GM19455 (cell line): ENCODE results near the gene RPL10A.
"Not testable (repeated sequence)": the region's sequence is repeated elsewhere in the genome, so short reads cannot be mapped to it uniquely, and the experiment has no call there.

Experiments
- ATAC-seq: cut with Tn5 transposase; IDR thresholded peaks from one replicate; pipeline ENCODE4 v1.9.1; 2021; ENCODE audit not compliant: unreplicated experiment

Gene RPL10A

DNA sequence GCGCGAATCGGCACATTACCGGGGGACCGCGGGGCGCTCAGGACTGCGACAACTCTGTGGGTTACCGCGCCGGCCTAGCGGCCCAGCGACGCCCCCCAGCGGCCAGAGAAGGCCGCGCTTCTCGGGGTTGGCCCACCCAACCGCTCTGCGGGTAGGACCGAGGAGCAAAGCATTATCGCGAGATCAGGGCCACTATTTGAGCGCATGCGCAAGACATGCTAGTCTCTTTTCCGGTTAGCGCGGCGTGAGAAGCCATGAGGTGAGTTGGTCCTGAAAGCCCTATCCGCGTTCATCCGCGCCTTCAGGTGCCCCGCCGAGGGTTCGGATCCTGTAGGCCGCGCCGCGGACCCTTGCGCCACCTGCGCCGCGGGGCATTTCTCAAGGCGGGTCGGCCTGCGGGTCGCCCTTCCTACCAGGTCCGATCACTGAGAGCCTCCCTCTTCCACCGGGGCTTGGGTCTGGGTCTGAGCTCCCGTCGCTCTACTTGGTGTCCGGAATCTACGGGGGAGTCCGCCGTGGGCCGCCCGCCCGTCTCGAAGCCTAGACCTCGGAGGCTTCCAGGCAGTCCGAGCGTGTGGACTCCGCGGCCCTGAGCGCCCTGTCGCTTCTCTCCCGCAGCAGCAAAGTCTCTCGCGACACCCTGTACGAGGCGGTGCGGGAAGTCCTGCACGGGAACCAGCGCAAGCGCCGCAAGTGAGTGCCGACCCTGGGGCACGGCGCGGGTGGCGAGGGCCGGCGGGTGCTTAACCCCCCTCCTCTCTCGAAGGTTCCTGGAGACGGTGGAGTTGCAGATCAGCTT is at the start of gene RPL10A:
Gene RPL10A, plus strand, starts transcription at position 221 of the 799 bp plus-strand sequence. Its CDS starts 34 bp downstream, at position 255.
- ATAC-seq = peak; percentile 66

DNA sequence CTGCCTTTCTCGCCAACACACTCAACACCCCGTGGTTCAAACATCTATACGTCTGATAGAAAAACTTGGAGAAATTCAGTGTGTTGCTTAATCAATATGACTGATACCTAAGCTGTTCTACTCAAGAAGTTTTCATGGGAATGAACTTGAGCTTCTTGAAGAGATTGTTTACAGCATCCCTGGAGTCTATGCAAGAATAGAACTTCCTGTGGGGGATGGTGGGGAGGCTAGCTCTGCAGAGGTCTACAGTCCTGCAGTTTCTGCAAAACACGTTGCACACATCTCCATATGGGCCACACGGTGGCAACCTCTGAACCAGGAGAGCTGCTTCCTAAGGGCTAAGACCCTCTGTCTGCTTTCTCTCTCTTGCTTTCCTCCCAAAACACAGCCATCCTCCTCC is 48.8 kb upstream of the RPL10A start:
- no peak for ATAC-seq

DNA sequence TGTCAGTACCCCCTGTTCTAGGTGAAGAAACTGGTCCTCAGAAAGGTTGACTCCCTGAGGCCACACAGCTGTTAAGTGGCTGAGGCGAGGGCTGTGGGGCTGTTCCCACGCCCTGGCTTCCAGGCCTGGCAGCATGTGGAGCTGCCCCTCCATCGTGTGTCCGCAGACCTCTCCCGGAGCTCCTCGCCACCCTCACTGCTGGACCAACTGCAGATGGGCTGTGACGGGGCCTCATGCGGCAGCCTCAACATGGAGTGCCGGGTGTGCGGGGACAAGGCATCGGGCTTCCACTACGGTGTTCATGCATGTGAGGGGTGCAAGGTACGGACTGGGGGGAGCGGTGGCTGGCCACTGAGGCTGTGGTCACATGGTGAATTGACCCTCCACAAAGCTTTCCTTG is 48.2 kb upstream of the RPL10A start:
- no peak for ATAC-seq

DNA sequence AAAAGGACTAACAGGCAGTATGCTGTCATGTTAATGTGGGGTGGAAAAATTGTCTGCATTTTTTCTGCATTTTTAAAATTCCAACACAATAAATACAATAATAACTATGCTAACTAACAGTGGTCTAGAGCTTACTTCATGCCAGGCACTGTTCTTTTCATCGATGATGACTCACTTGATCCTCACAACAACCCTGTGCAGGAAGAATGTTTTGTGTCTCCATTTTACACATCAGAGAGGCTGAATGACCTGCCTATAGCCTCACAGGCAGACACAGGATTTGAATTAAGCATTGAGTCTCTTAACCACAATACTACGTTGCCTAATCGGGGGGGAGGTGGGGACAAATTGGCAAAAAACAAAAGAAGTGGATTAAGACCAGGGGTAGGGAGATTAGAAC is 42.9 kb upstream of the RPL10A start:
- no peak for ATAC-seq

DNA sequence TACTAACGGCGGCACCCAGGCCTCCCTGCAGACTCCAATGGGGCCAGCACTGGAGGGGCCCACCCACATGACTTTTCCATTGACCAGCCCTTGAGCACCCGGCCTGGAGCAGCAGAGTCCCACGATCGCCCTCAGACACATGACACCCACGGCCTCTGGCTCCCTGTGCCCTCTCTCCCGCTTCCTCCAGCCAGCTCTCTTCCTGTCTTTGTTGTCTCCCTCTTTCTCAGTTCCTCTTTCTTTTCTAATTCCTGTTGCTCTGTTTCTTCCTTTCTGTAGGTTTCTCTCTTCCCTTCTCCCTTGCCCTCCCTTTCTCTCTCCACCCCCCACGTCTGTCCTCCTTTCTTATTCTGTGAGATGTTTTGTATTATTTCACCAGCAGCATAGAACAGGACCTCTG is 42.1 kb upstream of the RPL10A start:
- ATAC-seq = no peak

DNA sequence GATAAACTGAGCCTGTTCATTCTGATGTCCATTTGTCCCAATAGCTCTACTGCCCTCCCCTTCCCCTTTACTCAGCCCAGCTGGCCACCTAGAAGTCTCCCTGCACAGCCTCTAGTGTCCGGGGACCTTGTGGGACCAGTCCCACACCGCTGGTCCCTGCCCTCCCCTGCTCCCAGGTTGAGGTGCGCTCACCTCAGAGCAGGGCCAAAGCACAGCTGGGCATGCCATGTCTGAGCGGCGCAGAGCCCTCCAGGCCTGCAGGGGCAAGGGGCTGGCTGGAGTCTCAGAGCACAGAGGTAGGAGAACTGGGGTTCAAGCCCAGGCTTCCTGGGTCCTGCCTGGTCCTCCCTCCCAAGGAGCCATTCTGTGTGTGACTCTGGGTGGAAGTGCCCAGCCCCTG is 40.8 kb upstream of the RPL10A start:
- no peak for ATAC-seq

DNA sequence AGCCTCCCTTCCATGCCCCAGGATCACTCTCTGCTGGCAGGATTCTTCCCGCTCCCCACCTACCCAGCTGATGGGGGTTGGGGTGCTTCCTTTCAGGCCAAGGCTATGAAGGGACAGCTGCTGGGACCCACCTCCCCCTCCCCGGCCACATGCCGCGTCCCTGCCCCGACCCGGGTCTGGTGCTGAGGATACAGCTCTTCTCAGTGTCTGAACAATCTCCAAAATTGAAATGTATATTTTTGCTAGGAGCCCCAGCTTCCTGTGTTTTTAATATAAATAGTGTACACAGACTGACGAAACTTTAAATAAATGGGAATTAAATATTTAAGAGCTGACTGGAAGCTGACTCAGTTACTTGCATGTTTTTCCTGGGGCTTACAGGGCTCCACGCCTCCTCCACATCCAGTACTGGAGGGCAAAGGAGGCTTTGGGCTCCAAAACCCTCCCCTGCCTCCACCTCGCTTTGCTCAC is 40.3 kb upstream of the RPL10A start:
- ATAC-seq = no peak

DNA sequence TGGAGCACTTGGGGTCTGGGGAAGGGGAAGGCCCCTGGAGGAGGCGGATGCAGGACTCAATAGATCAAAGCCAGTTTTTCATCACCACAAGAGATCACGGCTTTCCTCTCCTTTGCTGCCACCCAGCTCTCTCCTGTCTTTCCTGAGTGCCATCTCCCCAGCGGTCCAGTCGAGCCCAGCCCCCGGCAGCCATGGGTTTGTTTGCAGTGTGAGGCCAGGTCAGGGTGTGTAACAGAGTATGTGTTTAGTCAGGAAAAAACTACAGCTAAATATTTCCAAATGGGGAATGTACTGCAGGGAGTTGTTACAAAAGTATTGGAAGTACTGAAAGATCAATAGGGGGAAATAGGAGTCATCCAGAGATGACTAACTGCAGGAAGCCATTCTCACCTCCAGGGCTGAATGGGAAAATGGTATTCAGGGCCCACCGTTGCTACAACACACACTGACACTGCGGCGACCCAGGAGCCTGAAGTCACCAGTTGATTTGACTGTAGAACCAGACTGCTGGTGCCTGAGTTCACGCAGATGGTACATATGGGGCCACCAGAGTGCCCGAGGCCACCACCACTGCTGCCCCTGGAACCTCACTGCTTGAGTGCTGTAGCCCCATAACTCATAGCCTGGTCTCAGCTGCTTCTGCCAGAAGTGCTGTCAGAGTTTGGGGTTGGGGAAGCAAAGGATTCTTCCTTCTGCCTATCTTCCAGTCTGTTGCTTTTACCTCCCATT is 39.6 kb upstream of the RPL10A start:
- ATAC-seq = no peak

DNA sequence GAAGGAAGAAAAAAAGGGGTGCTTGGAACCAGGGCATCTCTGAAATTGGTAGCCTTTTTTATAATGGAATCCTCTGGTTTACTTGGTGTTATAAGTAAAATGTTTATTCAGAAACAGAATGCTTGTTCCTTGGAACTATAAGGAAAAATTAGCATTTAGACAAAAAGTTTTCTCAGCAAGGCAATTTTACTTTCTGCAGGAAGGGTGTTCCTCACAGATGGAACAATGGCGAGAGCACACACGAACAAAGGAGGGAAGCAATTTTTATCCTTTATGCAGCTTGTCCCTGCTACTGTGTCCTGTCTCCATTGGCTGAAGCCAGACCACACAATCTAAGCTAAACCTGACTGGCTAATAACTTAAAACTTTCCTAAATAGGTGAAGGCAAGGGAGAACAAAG is 38.7 kb upstream of the RPL10A start:
- ATAC-seq = no peak

DNA sequence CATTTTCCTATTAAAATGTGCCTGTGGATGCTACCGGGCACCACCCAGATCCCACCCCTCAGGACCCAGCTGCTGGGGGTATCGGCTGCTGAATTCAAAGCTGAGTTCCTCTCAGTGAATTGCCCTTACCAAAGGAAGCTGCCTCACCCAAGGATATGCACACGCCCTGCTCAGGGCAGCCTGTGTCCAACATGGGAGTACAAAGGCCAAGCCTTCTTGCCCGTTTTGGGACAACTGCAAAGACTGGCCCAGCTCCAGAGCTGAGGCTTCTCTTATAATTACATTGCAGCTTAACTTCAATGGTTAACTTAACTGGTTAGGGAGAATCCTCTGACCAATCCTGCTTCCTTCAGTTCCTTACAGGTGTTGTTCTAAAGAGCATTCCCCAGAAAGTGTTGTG is 35.9 kb upstream of the RPL10A start:
- no peak for ATAC-seq

DNA sequence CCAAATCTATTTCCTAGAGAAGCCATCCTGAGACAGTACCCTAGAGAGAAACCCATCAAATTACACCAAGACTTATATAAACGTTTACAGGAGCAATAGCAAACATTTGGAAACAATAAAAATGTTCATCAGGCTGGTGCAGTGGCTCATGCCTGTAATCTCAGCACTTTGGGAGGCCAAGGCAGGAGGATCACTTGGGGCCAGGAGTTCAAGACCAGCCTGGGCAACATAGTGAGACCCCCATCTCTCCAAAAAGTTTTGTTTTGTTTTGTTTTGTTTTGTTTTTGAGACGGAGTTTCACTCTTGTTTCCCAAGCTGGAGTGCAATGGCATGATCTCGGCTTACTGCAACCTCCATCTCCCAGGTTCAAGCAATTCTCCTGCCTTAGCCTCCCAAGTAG is 35.5 kb upstream of the RPL10A start:
- ATAC-seq = not testable (repeated sequence)

DNA sequence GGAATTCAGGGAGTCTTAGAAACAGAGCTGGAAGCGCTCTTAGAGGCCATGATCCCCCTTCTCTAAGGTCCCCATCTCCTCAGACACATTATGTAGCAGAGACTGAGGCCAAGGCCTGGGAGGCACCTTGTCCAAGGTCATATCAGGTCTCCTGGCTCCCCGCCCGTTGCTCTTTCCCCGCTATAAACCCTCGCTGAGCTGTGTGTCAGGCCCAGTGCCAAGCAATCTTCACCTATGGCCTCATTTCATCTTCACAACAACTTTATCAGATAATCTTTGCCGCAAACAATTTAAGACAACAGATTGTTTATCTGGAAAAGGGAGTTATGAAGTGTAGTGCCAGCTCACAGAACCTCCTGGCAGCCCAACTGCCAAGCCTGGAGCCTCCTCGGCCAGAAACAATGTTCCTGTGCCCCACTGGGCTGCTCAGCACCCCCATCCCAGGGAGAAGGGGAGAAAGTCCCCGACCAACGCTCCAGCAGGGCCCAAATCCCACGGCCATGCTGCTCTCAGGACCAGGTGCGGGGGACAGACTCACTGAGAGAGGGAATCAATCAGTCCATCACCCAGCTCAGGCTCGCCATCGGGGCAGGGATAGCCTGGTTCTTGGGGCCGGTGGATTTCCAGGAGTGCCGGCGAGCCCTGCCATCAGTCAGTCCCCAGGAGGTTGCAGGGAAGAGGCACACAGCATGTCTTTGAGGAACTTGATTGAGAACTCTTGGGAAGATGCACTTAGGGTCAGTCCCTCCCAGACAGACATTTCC is 32.9 kb upstream of the RPL10A start:
- ATAC-seq = no peak

DNA sequence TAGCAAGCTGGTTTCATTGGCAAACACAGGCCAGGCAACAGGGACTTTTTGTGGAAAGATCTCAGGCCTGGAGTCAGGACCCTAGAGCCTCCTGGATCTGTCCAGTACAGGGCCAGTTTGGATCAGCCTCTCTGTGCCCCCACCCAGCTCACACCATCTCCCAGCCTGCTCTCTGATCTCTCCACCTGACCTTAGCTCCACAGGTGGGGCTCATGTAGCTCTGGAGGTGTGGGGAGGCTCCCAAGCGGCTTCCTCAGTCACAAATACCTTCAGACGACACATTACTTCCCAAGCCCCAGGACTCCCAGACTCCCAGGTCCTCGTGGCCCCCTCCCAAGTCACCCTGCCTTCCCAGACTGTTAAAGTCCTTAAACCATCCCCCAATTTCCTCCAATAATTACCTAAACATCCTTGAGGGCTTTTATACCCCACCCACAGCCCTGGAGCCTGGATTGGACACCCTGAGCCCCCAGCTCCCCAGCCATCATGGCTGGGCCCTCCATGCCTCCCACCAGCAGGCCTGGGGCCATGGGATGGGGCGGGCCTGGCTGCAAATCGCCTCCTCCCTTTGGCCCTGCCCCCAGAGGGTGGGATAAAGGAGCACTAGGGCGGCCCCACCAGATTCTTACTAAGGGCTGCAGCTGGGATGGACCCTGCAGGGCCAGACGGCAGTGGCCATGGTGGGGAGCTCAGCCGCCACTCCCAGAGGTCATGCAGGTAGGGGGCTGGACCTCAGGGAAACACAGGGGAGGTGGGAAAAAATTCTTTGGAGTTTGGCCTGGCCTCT is 31.9 kb upstream of the RPL10A start:
- ATAC-seq = no peak

DNA sequence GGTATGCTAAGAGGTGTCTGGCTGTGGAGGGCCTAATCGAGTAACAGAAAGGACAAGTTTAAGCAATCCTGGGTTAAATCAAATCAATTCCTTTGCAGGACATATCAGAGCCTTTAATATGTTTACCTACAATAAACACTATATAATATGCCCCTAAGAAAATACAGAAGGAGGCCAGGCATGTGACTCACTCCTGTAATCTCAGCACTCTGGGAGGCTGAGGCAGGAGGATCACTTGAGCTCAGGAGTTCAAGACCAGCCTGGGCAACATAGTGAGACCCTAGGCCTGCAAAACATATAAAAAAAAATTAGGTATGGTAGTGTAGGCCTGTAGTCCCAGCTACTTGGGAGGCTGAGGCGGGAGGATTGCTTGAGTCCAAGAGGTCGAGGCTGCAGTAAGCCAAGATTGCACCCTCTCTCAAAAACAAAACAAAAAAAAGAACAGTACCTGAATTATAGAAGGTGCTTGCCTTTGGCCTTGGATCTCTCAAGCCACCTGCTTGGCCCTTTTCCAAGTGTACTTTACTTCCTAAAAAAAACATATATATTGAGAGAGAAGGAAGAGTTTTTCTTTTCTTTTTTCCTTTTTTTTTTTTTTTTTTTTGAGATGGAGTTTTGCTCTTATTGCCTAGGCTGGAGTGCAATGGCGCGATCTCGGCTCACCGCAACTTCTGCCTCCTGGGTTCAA is 29.7 kb upstream of the RPL10A start:
- ATAC-seq = not testable (repeated sequence)

DNA sequence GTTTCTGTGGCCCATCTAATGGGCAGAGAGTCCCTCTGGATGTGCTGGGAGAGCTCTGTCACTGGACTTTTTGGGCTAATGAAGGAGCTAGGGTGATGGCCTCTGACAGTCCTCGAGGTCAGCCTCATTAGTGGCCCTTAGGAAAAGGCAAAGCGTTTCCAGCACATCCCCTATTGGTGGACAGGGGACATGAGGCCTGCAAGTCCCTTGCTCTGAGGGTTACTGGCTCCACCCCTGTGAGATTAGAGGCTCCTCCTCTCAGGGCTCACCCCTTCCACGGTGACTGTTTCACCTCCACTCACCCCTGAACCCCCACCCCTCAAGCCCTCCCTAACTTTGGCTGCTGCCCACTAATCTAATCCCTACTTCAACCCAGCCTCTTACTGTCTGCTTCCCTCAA is 28.9 kb upstream of the RPL10A start:
- ATAC-seq = no peak

DNA sequence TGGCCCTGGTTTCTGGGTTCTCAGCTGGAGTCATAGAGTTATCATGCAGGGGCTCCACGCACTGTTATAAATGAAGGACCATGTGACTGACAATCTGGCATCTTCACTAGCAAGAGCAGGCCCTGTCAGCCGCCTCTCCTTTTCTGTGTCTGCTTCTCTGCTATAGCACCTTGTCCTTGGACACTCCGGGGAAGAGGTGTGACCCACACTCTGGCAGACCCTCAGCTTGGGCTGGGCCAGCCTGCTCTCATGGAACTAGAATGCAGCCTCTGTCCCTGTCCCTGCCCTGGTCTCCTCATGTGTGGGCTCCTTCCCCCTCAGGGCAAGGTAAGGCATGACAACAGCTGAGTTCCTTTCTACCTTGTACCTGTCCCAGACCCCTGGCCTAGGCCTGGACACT is 27.0 kb upstream of the RPL10A start:
- no peak for ATAC-seq

DNA sequence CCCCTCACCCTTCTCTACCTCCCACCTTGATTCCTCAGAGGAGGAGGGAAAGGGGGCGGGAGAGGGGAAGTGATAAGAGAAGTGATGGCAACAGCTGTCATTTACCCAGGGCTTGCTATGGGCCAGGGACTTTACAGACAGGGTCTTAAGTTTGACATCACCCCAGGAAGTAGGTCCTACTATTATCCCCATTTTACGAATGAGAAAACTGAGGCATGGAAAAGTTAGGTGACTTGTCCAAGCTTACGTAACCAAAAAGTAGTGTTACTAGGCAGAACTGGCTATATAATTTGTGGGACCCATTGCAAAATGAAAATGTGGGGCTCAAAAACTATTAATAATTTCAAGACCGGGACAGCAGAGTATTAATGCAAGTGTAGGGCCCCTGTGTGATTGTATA is 26.6 kb upstream of the RPL10A start:
- ATAC-seq = no peak

DNA sequence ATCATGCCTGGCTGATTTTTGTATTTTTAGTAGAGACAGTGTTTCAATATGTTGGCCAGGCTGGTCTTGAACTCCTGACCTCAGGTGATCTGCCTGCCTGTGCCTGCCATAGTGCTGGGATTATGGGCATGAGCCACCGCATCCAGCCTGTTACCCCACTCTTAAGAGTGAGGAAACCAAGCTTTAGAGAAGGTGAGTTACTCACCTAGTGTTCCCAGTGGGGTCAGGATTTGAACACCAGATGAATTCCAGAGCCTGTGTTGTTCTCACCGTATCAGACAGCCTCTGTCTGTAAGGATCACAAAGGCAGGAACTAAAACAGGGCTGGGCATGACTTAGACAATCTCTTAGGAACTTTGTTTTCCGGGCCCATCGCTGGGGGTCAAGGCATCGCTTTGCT is 25.5 kb upstream of the RPL10A start:
- ATAC-seq = no peak

DNA sequence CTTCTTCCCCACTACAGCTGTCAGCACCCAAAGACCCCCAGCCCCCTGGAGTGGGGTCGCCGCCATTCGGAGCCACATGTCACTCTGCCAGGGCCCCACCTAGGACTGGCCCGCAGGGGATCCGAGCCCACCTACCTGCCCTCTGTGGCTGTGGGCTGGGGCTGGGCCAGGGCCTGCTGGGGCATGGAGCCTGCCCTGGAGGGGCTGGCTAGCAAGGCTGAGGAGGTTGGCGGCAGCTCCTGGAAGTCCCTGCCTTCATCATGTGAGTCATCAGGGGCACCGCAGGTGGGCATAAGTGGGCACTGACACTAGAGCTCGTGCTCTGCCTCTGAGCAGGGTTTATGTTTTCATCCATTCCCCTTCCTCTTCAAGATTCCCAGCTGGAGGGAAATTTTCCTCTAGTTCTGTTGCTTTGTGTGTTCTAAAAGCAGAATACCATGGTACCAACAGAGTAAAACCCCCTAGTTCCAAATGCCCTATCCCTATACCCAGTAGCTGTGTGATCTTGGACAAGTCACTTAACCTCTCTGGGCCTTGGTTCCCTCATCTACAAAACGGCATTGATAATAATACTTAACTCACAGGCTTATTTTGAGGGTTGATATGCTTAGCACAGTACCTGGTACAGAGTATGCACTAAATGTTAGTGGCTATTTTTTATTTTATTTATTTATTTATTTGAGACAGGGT is 24.7 kb upstream of the RPL10A start:
- ATAC-seq = no peak

DNA sequence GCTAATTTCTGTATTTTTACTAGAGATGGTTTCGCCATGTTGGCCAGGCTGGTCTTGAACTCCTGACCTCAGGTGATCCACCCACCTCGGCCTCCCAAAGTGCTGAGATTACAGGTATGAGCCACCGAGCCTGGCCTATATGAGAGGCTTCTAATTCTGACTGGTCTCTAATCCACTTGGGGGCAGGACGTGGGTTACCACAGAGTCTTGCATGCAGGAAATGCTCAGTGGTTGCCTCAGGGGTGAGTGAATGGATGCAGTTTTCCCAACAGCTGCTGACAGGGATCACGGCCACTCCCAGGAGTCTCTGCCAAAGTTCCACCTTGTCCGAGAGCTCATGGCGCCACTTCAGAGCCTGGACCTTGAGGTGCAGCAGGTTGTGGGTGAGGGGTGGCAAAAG is 22.5 kb upstream of the RPL10A start:
- ATAC-seq = no peak
